ENCODE data around the gene MRC1. TPM values are rescaled to one million over a fixed set of nuclear protein-coding genes. Genes with fewer than 3 reads are reported as not detected.

The MRC1 gene
- total RNA-seq, 2 experiments from 2014 or later: 0.06 TPM; not detected in 1

DNA sequence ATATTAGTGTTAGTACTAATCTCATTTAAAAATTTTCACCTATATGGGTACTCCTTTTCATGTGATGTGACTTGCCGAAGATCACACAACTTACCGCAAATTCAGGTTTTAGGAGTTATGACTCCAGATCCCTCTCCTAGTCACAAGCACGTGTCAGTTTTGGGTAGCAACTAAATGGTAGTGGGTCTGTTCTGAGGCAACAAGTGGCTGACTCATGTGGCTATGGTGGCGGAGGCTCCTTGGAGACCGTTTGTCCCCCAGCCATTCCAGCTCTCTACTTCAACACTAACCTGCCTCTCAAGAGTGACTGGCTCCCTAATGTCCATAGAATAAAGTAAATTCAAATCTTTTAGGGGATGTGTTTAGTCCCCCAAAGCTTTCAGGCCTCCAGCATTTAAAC lies 39.5 kb downstream of the MRC1 start:
- Mint-ChIP-seq H3K4me1 (peaks cover 4% of the 10 kb centered on the region), H3K27ac (no peak overlapping the region), H3K4me3 (no peak overlapping the region), H3K9me3 (no peaks in the 10 kb centered on the region), H3K36me3 (no peaks in the 10 kb centered on the region), H3K27me3 (peaks cover 3% of the 10 kb centered on the region)
- no peak for DNase-seq

DNA sequence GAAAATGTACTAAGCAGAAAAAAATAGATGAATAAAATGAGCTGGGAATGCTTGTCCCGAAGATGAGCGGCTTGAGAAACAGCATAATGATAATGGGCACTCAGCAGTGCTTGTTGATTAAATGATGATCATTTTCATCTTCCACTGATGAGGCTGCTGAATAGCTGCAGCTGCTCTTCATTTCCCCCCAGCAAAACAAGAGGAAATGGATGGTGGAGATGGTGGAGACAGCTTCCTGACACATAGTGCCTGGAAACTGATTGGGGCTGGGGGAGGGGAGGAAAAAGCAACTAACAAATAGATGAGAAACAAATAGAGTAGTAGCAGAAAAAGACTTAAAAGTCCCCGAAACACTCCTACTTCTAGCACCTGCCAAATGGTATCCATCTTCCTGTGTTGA lies 41.4 kb downstream of the MRC1 start:
- H3K4me3 Mint-ChIP-seq: no peak overlapping the region
- no peak overlapping the region for H3K27ac Mint-ChIP-seq
- H3K36me3 Mint-ChIP-seq: no peaks in the 10 kb centered on the region
- H3K4me1 Mint-ChIP-seq: peaks cover 4% of the 10 kb centered on the region
- DNase-seq: no peak
- peaks cover 3% of the 10 kb centered on the region for H3K27me3 Mint-ChIP-seq
- H3K9me3 Mint-ChIP-seq: no peaks in the 10 kb centered on the region

- Mint-ChIP-seq H3K27ac (no peak overlapping the region), H3K36me3 (no peaks in the 10 kb centered on the region), H3K27me3 (peaks cover 3% of the 10 kb centered on the region), H3K9me3 (no peaks in the 10 kb centered on the region), H3K4me1 (peaks cover 4% of the 10 kb centered on the region), H3K4me3 (no peak overlapping the region)
- no peak for DNase-seq
Measured at GRCh38 chr10:17851611-17852010, 42.5 kb downstream of the MRC1 start.

DNA sequence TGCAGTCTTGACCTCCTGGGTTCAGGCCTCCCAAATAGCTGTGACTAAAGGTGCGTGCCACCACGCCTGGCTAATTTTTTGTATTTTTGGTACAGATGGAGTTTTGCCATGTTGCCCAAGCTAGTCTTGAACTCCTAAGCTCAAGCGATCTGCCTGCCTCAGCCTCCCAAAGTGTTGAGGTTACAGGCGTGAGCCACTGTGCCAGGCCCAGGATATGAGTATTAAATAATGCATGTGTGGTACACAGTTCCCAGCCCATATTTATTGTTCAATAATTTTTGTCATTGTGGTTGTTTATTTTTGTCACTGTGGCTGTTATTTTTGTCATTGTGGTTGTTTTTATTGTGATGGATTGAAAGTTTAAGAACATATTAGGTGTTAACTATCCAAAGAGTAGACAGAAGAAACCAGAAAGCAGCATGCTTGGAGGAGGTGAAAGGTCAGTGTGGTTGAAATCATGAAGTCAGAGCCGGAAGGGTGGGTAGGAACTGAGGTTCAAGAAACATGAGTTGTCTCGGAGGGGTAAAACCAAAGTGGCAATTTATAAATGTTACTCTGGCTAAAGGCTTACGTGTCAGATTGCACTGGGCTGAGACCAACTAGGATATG lies 45.0 kb downstream of the MRC1 start:
- H3K4me1 Mint-ChIP-seq: peaks cover 4% of the 10 kb centered on the region

DNA sequence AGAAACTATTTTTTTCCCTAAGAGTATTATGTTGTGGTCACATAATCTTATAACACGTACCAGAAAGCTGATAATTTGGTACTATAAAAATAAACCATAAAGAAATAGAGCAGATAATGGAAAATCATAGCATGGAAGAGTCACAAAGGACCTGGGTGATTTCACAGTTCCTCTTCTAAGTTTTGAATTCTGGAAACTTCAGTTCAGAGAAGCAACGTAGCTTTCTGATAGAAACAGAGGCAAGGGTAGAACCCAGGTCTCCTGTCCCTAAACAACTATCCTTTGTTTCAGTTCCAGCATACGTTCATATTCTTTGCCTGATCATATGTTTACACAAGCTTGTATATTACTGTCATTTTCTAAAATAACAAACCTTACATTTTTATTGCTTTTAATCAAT lies 47.9 kb downstream of the MRC1 start:
- DNase-seq: no peak

More for the DNA sequence above, 45.0 kb downstream of the MRC1 start:
- H3K27ac Mint-ChIP-seq: no peak overlapping the region
- no peak overlapping the region for H3K4me3 Mint-ChIP-seq
- no peaks in the 10 kb centered on the region for H3K9me3 Mint-ChIP-seq
- peaks cover 3% of the 10 kb centered on the region for H3K27me3 Mint-ChIP-seq
- no peaks in the 10 kb centered on the region for H3K36me3 Mint-ChIP-seq
- no peak for DNase-seq

DNA sequence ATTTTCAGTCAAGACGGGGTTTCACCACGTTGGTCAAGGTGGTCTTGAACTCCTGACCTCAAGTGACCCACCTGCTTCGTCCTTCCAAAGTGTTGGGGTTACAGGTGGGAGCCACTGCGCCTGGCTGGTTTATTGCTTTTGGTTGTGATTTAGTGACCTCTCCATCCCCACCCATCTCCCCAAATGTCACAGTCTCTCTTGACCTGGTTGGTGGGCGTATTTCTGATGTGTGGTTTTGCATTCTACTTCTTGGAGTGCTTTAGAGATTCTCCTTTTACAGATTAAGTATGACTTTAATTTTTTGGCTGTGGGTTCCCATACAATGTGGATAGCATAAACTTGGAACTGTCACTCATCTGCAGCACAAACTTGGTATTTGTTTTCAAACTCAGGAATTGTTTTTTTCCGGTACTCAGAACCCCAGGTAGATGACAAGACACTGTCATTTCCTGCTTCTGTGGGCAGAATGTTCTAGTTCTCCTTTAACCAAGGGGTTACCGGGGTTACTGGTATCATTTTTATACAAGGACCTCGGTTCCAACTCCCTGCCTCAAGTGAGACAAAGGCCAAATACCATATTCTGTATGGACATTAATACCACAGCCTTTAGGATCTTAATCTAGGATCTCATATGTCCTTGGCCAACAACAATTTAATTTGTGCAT lies 50.5 kb downstream of the MRC1 start:
- Mint-ChIP-seq H3K4me1 (no peaks in the 10 kb centered on the region), H3K27ac (no peak overlapping the region), H3K9me3 (no peaks in the 10 kb centered on the region), H3K36me3 (no peaks in the 10 kb centered on the region), H3K4me3 (no peak overlapping the region), H3K27me3 (no peaks in the 10 kb centered on the region)
- DNase-seq: no peak

More for the DNA sequence above, 47.9 kb downstream of the MRC1 start:
- no peaks in the 10 kb centered on the region for H3K36me3 Mint-ChIP-seq
- no peaks in the 10 kb centered on the region for H3K9me3 Mint-ChIP-seq
- H3K27me3 Mint-ChIP-seq: no peaks in the 10 kb centered on the region
- H3K4me1 Mint-ChIP-seq: no peaks in the 10 kb centered on the region
- no peak overlapping the region for H3K4me3 Mint-ChIP-seq
- H3K27ac Mint-ChIP-seq: no peak overlapping the region

DNA sequence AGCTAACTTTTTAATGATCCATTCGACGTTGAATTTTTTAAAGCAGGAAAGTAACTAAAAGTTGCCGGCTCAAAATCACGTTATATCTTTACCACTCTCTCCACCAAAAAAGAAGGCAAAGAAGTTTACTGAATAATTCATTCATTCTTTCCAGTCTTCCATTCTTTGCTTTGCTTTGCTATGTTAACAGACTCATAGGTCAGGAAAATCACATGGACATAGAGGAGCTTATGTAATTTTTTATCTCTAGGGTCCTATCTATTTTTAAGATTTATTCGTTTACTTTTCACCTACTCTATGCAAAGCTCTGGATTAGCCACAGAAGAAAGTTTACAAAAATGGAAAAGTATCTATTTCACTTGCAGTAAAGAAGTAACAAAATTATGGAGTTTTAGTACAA lies 52.6 kb downstream of the MRC1 start:
- no peak for DNase-seq
- H3K27me3 Mint-ChIP-seq: no peaks in the 10 kb centered on the region
- no peaks in the 10 kb centered on the region for H3K36me3 Mint-ChIP-seq
- H3K4me3 Mint-ChIP-seq: no peak overlapping the region
- H3K4me1 Mint-ChIP-seq: no peaks in the 10 kb centered on the region
- no peaks in the 10 kb centered on the region for H3K9me3 Mint-ChIP-seq
- no peak overlapping the region for H3K27ac Mint-ChIP-seq

GRCh38 chr10:17865351-17865750 lies 56.2 kb downstream of the MRC1 start:
- no peaks in the 10 kb centered on the region for H3K9me3 Mint-ChIP-seq
- H3K27me3 Mint-ChIP-seq: no peaks in the 10 kb centered on the region
- no peak for DNase-seq
- H3K27ac Mint-ChIP-seq: no peak overlapping the region
- no peak overlapping the region for H3K4me3 Mint-ChIP-seq
- H3K4me1 Mint-ChIP-seq: no peaks in the 10 kb centered on the region
- H3K36me3 Mint-ChIP-seq: no peaks in the 10 kb centered on the region

GRCh38 chr10:17866346-17866745 lies 57.2 kb downstream of the MRC1 start:
- DNase-seq: no peak
- H3K4me3 Mint-ChIP-seq: no peak overlapping the region
- no peak overlapping the region for H3K27ac Mint-ChIP-seq
- no peaks in the 10 kb centered on the region for H3K27me3 Mint-ChIP-seq
- no peaks in the 10 kb centered on the region for H3K36me3 Mint-ChIP-seq
- H3K4me1 Mint-ChIP-seq: no peaks in the 10 kb centered on the region
- H3K9me3 Mint-ChIP-seq: no peaks in the 10 kb centered on the region

DNA sequence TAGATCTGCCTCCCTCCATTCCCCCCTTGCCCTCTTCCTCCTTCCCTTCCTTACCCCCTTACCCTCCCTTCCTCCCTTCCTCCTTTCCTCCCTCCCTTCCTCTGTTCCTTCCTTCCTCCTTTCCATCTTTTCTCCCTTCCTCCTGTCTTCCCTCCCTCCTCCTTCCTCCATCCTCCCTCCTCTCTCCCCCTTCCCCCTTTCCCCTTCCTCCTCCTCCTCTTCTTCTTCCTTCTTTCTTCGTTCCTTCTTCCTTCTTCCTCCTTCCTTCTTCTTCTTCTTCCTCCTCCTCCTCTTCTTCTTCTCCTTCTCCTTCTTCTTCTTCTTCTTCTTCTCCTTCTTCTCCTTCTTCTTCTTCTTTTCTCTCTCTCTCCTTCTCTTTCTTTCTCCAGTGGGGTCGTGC lies 57.9 kb downstream of the MRC1 start:
- Mint-ChIP-seq H3K27ac (no peak overlapping the region), H3K4me1 (no peaks in the 10 kb centered on the region), H3K9me3 (no peaks in the 10 kb centered on the region), H3K27me3 (no peaks in the 10 kb centered on the region), H3K36me3 (no peaks in the 10 kb centered on the region), H3K4me3 (no peak overlapping the region)
- DNase-seq: no peak

DNA sequence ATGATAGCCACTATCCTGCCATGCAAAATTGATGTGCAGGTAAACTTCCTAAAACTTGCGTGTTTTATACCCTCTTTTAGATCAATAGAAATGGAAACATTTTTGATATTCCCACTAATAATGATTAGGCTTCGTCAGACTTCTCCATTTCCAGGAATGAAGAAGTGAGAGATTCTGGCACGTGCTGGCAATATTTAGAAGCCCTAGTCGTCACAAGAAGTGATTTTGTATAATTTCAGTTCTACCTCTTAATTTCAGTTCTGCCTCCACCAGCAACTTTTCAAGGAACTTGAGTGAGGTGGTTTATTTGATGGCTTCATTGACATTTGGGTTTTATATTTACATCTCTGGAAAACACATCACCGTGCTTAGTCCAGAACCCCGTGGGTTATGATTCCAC lies 61.9 kb downstream of the MRC1 start:
- no peaks in the 10 kb centered on the region for H3K9me3 Mint-ChIP-seq
- H3K36me3 Mint-ChIP-seq: no peaks in the 10 kb centered on the region
- H3K4me1 Mint-ChIP-seq: no peaks in the 10 kb centered on the region
- DNase-seq: no peak
- no peak overlapping the region for H3K4me3 Mint-ChIP-seq
- H3K27me3 Mint-ChIP-seq: peaks cover 4% of the 10 kb centered on the region
- no peak overlapping the region for H3K27ac Mint-ChIP-seq

GRCh38 chr10:17872191-17873091 lies 63.3 kb downstream of the MRC1 start:
- no peak for DNase-seq
- Mint-ChIP-seq H3K9me3 (no peaks in the 10 kb centered on the region), H3K4me3 (no peak overlapping the region), H3K4me1 (no peaks in the 10 kb centered on the region), H3K36me3 (no peaks in the 10 kb centered on the region), H3K27me3 (peaks cover 8% of the 10 kb centered on the region), H3K27ac (no peak overlapping the region)

DNA sequence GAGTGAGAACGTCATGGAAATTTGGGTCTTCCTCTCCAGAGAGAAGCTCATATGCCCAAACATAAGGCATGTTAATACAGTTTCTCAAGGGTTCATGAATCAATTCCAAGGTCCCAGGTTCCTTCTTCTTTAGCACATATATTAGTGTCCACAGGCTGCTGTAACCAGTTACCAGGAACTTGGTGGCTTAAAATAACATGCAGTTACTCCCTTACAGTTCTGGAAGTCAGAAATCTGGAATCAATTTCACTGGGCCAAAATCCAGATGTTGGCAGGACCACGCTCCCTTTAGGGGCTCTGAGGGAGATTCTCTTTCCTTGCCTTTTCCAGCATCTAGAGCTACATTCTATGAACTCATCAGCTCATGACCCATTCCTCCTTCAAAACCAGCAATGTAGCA lies 64.8 kb downstream of the MRC1 start:
- Mint-ChIP-seq H3K4me1 (no peaks in the 10 kb centered on the region), H3K9me3 (no peaks in the 10 kb centered on the region), H3K4me3 (no peak overlapping the region), H3K27ac (no peak overlapping the region), H3K36me3 (no peaks in the 10 kb centered on the region), H3K27me3 (peaks cover 8% of the 10 kb centered on the region)
- DNase-seq: no peak

DNA sequence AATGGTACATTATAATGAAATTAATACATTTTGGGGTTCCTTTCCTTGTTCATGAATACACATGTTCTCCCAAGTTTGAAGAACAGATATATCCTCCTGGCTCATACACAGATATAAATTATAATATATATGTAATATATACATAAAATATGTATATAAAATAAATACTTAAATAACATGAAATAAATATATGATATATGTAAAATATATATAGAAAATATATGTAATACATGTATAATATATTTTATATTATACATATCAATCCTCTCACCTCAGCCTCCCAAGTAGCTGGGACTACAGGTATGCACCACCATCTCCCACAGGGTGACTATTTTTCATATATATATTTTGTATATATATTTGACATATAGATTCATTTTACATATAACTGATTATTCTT lies 68.0 kb downstream of the MRC1 start:
- H3K27ac Mint-ChIP-seq: no peak overlapping the region
- H3K36me3 Mint-ChIP-seq: no peaks in the 10 kb centered on the region
- H3K4me1 Mint-ChIP-seq: no peaks in the 10 kb centered on the region
- DNase-seq: no peak
- no peak overlapping the region for H3K4me3 Mint-ChIP-seq
- peaks cover 8% of the 10 kb centered on the region for H3K27me3 Mint-ChIP-seq
- H3K9me3 Mint-ChIP-seq: no peaks in the 10 kb centered on the region

- H3K9me3 Mint-ChIP-seq: peaks cover 1% of the 10 kb centered on the region
- DNase-seq: no peak
- no peak overlapping the region for H3K4me3 Mint-ChIP-seq
- H3K36me3 Mint-ChIP-seq: no peaks in the 10 kb centered on the region
- no peak overlapping the region for H3K27ac Mint-ChIP-seq
- peaks cover 8% of the 10 kb centered on the region for H3K27me3 Mint-ChIP-seq
- H3K4me1 Mint-ChIP-seq: no peaks in the 10 kb centered on the region
Measured at GRCh38 chr10:17878896-17879295, 69.7 kb downstream of the MRC1 start.

All from activated naive CD8-positive, alpha-beta T cell treated with anti-CD3 and anti-CD28 coated beads for 36 hours (primary cell).